ENCODE results near the gene HFE.
"Not testable (repeated sequence)": the region's sequence is repeated elsewhere in the genome, so short reads cannot be mapped to it uniquely, and the experiment has no call there.

HFE gene

DNA sequence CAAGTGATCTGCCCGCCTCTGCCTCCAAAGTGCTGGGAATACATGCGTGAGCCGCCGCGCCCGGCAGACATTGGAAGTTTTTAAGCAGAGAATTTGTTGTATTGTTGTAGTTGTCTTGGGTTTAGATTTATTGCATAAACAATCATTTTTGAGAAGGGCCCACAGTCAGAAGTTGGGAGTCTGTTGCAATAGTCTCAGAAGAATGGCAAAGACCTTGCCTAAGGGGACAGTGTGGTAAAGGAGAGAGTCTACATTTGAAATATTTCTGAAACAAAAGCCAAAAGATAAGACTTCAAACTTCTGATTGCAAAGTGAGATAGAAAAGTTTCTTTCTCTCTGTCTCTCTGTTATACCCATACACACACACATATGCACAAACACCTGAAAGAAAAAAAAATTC, 22.5 kb downstream of the HFE start:
- no peaks in the 10 kb centered on the region for H3K4me1 ChIP-seq (ENCODE audit: control insufficient read depth, low read depth, low read length)
- no peaks in the 10 kb centered on the region for H3K79me1 ChIP-seq (ENCODE audit: low read length)
- H3K27ac ChIP-seq (ENCODE audit: low read depth, low read length): no peak overlapping the region
- no peak overlapping the region for H3K4me3 ChIP-seq (ENCODE audit: low read length)
- H4K8ac ChIP-seq (ENCODE audit: low read depth, low read length): no peak overlapping the region
- H2BK120ac ChIP-seq (ENCODE audit: low read depth, low read length): no peak overlapping the region
- H3K79me2 ChIP-seq (ENCODE audit: control insufficient read depth, insufficient read depth, low read length): no peaks in the 10 kb centered on the region
- no peak overlapping the region for H2BK5ac ChIP-seq (ENCODE audit: low read length)
- H3K9ac ChIP-seq (ENCODE audit: low read length): no peak overlapping the region
- H2AK5ac ChIP-seq (ENCODE audit: low read length): no peak overlapping the region
- WGBS (ENCODE audit: extremely low coverage, insufficient coverage, low lambda C conversion rate): no CpG with 5 or more reads among the region's 6 CpGs
- H4K5ac ChIP-seq (ENCODE audit: low read length): no peak overlapping the region
- H3K56ac ChIP-seq (ENCODE audit: low read length): no peak overlapping the region
- H3K36me3 ChIP-seq (ENCODE audit: control insufficient read depth, insufficient read depth, low read length): no peaks in the 10 kb centered on the region
- H2BK15ac ChIP-seq (replicated peaks; ENCODE audit: low read depth): no peak overlapping the region
- H3K23ac ChIP-seq (ENCODE audit: low read length): no peak overlapping the region
- no peak overlapping the region for H3K4ac ChIP-seq (ENCODE audit: low read depth, low read length)
- H3K18ac ChIP-seq (ENCODE audit: low read length): no peak overlapping the region
- no peaks in the 10 kb centered on the region for H3K27me3 ChIP-seq (ENCODE audit: insufficient read depth, low read length, poor library complexity)
- no peak overlapping the region for H3K4me2 ChIP-seq (ENCODE audit: low read length)
- DNase-seq: no peak

- no peak for DNase-seq
- H2BK5ac ChIP-seq (ENCODE audit: low read length): no peak overlapping the region
- no peak overlapping the region for H2BK120ac ChIP-seq (ENCODE audit: low read depth, low read length)
These were observed 26.3 kb downstream of the HFE start for GRCh38 chr6:26113570-26113969.

DNA sequence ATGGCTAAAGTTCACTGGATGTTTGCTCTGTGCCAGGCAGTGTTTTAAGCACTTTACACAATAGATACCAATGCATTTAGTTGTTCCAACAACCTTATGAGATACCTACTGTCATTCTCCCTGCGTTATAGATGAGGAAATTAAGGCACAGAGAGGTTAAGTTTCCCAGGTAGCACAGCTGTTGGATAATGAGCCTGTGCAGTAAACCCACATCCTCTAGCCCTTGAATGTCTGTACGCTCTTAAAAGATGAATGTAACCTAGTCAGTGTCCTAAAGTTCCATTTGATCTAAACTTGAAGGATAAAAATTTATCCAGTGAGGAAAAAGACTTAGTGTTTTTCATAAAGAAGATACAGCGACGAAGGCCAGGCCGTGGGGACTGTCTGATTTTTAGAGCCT, 28.0 kb downstream of the HFE start:
- Histone ChIP-seq H3K9ac (ENCODE audit: low read length) (no peak overlapping the region), H3K27me3 (ENCODE audit: insufficient read depth, low read length, poor library complexity) (no peaks in the 10 kb centered on the region), H3K36me3 (ENCODE audit: control insufficient read depth, insufficient read depth, low read length) (no peaks in the 10 kb centered on the region), H3K4ac (ENCODE audit: low read depth, low read length) (no peak overlapping the region), H3K27ac (ENCODE audit: low read depth, low read length) (no peak overlapping the region), H4K5ac (ENCODE audit: low read length) (no peak overlapping the region), H3K4me2 (ENCODE audit: low read length) (no peak overlapping the region), H2AK5ac (ENCODE audit: low read length) (no peak overlapping the region), H3K56ac (ENCODE audit: low read length) (no peak overlapping the region), H3K79me2 (ENCODE audit: control insufficient read depth, insufficient read depth, low read length) (no peaks in the 10 kb centered on the region), H3K79me1 (ENCODE audit: low read length) (no peaks in the 10 kb centered on the region), H2BK5ac (ENCODE audit: low read length) (no peak overlapping the region), H3K18ac (ENCODE audit: low read length) (no peak overlapping the region), H3K23ac (ENCODE audit: low read length) (no peak overlapping the region), H2BK120ac (ENCODE audit: low read depth, low read length) (no peak overlapping the region), H2BK15ac (replicated peaks; ENCODE audit: low read depth) (no peak overlapping the region), H3K4me3 (ENCODE audit: low read length) (no peak overlapping the region), H3K4me1 (ENCODE audit: control insufficient read depth, low read depth, low read length) (no peaks in the 10 kb centered on the region), H4K8ac (ENCODE audit: low read depth, low read length) (no peak overlapping the region)
- DNase-seq: no peak
- WGBS (ENCODE audit: extremely low coverage, insufficient coverage, low lambda C conversion rate): no CpG with 5 or more reads among the region's 5 CpGs

More at GRCh38 chr6:26113570-26113969, 26.3 kb downstream of the HFE start:
- Histone ChIP-seq H4K5ac (ENCODE audit: low read length) (no peak overlapping the region), H3K36me3 (ENCODE audit: control insufficient read depth, insufficient read depth, low read length) (no peaks in the 10 kb centered on the region), H4K8ac (ENCODE audit: low read depth, low read length) (no peak overlapping the region), H2AK5ac (ENCODE audit: low read length) (no peak overlapping the region), H3K4ac (ENCODE audit: low read depth, low read length) (no peak overlapping the region), H3K79me1 (ENCODE audit: low read length) (no peaks in the 10 kb centered on the region), H3K56ac (ENCODE audit: low read length) (no peak overlapping the region), H3K4me1 (ENCODE audit: control insufficient read depth, low read depth, low read length) (no peaks in the 10 kb centered on the region), H3K4me2 (ENCODE audit: low read length) (no peak overlapping the region), H3K23ac (ENCODE audit: low read length) (no peak overlapping the region), H3K4me3 (ENCODE audit: low read length) (no peak overlapping the region), H3K79me2 (ENCODE audit: control insufficient read depth, insufficient read depth, low read length) (no peaks in the 10 kb centered on the region), H3K9ac (ENCODE audit: low read length) (no peak overlapping the region), H2BK15ac (replicated peaks; ENCODE audit: low read depth) (no peak overlapping the region), H3K18ac (ENCODE audit: low read length) (no peak overlapping the region), H3K27me3 (ENCODE audit: insufficient read depth, low read length, poor library complexity) (no peaks in the 10 kb centered on the region), H3K27ac (ENCODE audit: low read depth, low read length) (no peak overlapping the region)

- no peaks in the 10 kb centered on the region for H3K36me3 ChIP-seq (ENCODE audit: control insufficient read depth, insufficient read depth, low read length)
- H3K4me1 ChIP-seq (ENCODE audit: control insufficient read depth, low read depth, low read length): no peaks in the 10 kb centered on the region
- no peak overlapping the region for H3K18ac ChIP-seq (ENCODE audit: low read length)
- H4K5ac ChIP-seq (ENCODE audit: low read length): no peak overlapping the region
- H3K9ac ChIP-seq (ENCODE audit: low read length): no peak overlapping the region
- H2BK15ac ChIP-seq (replicated peaks; ENCODE audit: low read depth): no peak overlapping the region
- no peak overlapping the region for H3K4me3 ChIP-seq (ENCODE audit: low read length)
- no peak overlapping the region for H3K56ac ChIP-seq (ENCODE audit: low read length)
- H3K23ac ChIP-seq (ENCODE audit: low read length): no peak overlapping the region
- no peaks in the 10 kb centered on the region for H3K79me1 ChIP-seq (ENCODE audit: low read length)
- no peak overlapping the region for H3K27ac ChIP-seq (ENCODE audit: low read depth, low read length)
- no peak overlapping the region for H3K4me2 ChIP-seq (ENCODE audit: low read length)
- H2AK5ac ChIP-seq (ENCODE audit: low read length): no peak overlapping the region
- no peak for DNase-seq
- no peaks in the 10 kb centered on the region for H3K27me3 ChIP-seq (ENCODE audit: insufficient read depth, low read length, poor library complexity)
- no peak overlapping the region for H2BK120ac ChIP-seq (ENCODE audit: low read depth, low read length)
- no CpG with 5 or more reads among the region's 4 CpGs for WGBS (ENCODE audit: extremely low coverage, insufficient coverage, low lambda C conversion rate)
- H3K79me2 ChIP-seq (ENCODE audit: control insufficient read depth, insufficient read depth, low read length): no peaks in the 10 kb centered on the region
- H2BK5ac ChIP-seq (ENCODE audit: low read length): no peak overlapping the region
- no peak overlapping the region for H3K4ac ChIP-seq (ENCODE audit: low read depth, low read length)
- no peak overlapping the region for H4K8ac ChIP-seq (ENCODE audit: low read depth, low read length)
These were observed 29.0 kb downstream of the HFE start for GRCh38 chr6:26116267-26116666.

DNA sequence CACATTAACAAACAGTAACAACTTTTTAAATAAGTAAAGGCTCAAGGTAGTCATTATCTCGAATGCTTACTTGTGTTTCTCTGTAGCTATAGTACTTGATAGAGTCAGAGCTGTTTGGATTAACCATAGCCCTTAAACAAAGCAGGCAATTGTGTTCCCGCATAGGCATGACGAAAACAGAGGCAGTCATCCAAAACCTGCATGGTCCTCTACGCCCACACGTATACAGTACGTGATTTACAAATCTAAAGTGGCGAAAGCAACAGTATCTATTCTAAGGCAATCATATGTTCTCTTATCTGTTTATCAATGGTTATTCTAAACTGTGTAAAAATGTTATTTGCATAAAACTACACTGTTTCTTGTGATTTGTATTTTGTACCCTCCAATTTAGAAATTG, 31.8 kb downstream of the HFE start:
- Histone ChIP-seq H3K9ac (ENCODE audit: low read length) (no peak overlapping the region), H2AK5ac (ENCODE audit: low read length) (no peak overlapping the region), H3K18ac (ENCODE audit: low read length) (no peak overlapping the region), H2BK5ac (ENCODE audit: low read length) (no peak overlapping the region), H2BK15ac (replicated peaks; ENCODE audit: low read depth) (no peak overlapping the region), H3K4ac (ENCODE audit: low read depth, low read length) (no peak overlapping the region), H3K27ac (ENCODE audit: low read depth, low read length) (no peak overlapping the region), H3K4me2 (ENCODE audit: low read length) (no peak overlapping the region), H3K56ac (ENCODE audit: low read length) (no peak overlapping the region), H3K79me2 (ENCODE audit: control insufficient read depth, insufficient read depth, low read length) (no peaks in the 10 kb centered on the region), H3K23ac (ENCODE audit: low read length) (no peak overlapping the region), H3K4me1 (ENCODE audit: control insufficient read depth, low read depth, low read length) (no peaks in the 10 kb centered on the region), H3K4me3 (ENCODE audit: low read length) (no peak overlapping the region), H4K8ac (ENCODE audit: low read depth, low read length) (no peak overlapping the region), H3K27me3 (ENCODE audit: insufficient read depth, low read length, poor library complexity) (no peaks in the 10 kb centered on the region), H3K36me3 (ENCODE audit: control insufficient read depth, insufficient read depth, low read length) (no peaks in the 10 kb centered on the region), H4K5ac (ENCODE audit: low read length) (no peak overlapping the region), H3K79me1 (ENCODE audit: low read length) (no peaks in the 10 kb centered on the region), H2BK120ac (ENCODE audit: low read depth, low read length) (no peak overlapping the region)
- no peak for DNase-seq
- no CpG with 5 or more reads among the region's 7 CpGs for WGBS (ENCODE audit: extremely low coverage, insufficient coverage, low lambda C conversion rate)

DNA sequence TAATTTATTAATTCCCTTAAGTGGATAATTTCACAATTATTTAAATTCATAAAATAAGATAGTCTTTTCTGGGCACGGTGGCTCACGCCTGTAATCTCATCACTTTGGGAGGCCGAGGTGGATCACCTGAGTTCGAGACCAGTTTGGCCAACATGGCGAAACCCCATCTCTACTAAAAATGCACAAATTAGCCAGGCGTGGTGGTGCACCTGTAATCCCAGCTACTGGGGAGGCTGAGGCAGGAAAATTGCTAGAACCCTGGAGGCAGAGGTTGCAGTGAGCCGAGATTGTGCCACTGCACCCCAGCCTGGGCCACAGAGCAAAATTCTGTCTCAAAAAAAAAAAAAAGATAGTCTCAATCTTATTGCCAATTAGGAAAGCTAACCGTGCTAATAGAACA, 32.9 kb downstream of the HFE start:
- no CpG with 5 or more reads among the region's 8 CpGs for WGBS (ENCODE audit: extremely low coverage, insufficient coverage, low lambda C conversion rate)
- not testable (repeated sequence) for H2BK5ac ChIP-seq (ENCODE audit: low read length); H3K4me2 ChIP-seq (ENCODE audit: low read length); H3K4me3 ChIP-seq (ENCODE audit: low read length); H2BK120ac ChIP-seq (ENCODE audit: low read depth, low read length); H3K79me2 ChIP-seq (ENCODE audit: control insufficient read depth, insufficient read depth, low read length); H4K8ac ChIP-seq (ENCODE audit: low read depth, low read length); H3K18ac ChIP-seq (ENCODE audit: low read length); DNase-seq; H3K23ac ChIP-seq (ENCODE audit: low read length); H3K27me3 ChIP-seq (ENCODE audit: insufficient read depth, low read length, poor library complexity); H2AK5ac ChIP-seq (ENCODE audit: low read length); H4K5ac ChIP-seq (ENCODE audit: low read length); H3K9ac ChIP-seq (ENCODE audit: low read length); H3K56ac ChIP-seq (ENCODE audit: low read length); H3K36me3 ChIP-seq (ENCODE audit: control insufficient read depth, insufficient read depth, low read length); H3K4me1 ChIP-seq (ENCODE audit: control insufficient read depth, low read depth, low read length); H3K79me1 ChIP-seq (ENCODE audit: low read length); H3K27ac ChIP-seq (ENCODE audit: low read depth, low read length); H2BK15ac ChIP-seq (replicated peaks; ENCODE audit: low read depth); H3K4ac ChIP-seq (ENCODE audit: low read depth, low read length)

Measured in mesendoderm (in vitro differentiated cells).